ENCODE data around the gene SND1.

SND1 gene

DNA sequence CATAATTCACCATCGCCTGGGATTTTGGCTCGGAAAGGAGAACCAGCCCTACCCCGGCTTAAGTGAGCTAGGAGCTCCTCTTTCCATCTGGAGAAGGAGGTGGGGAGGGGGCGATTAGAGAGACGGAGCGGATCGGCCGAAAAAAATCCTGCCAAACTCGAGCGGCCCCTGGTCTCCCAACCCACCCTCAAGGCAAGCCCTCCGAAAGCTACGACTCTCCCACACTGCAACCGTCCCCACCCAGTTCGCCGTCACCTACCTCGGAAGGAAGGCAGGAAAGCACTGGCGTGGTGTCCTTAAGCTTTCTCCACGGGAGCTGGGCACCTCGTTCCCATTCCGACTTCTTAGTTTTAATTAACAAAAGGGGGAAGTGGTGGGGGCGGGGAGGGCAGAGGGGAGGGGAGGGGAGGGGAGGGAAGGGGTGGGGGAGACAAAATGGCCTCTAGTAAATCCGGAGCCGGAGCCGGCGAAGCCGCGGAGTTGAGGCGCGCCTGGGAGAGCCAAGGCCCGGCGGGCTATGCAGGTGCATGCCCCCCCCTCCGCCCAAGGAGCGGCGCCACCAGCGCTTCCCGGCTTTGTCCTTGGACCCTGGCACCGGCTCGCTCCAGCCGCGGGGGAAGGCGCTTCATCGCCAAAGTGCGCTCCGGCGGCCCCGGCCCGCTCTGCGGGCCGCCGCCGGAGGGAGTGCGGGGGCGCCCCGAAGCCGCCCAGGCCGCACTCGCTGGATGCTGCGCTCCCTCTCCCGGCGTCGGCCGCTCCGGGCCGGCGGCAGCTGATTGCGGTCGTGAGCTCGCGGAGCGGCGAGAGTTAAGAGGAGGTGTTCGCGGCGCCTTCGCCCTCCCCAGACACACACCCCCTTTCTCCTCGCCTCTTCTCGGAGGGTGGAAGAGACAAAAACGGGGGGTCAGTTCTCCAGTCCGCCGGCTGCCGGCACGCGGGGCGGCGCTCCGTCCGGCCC, 378.9 kb downstream of the SND1 start, which contains the start of gene LRRC4:
TSS of gene LRRC4 (minus strand) at position 784 of the 958 bp plus-strand sequence. CDS start 797 bp downstream, outside the sequence.
- DNase-seq = peak; percentile 47

DNA sequence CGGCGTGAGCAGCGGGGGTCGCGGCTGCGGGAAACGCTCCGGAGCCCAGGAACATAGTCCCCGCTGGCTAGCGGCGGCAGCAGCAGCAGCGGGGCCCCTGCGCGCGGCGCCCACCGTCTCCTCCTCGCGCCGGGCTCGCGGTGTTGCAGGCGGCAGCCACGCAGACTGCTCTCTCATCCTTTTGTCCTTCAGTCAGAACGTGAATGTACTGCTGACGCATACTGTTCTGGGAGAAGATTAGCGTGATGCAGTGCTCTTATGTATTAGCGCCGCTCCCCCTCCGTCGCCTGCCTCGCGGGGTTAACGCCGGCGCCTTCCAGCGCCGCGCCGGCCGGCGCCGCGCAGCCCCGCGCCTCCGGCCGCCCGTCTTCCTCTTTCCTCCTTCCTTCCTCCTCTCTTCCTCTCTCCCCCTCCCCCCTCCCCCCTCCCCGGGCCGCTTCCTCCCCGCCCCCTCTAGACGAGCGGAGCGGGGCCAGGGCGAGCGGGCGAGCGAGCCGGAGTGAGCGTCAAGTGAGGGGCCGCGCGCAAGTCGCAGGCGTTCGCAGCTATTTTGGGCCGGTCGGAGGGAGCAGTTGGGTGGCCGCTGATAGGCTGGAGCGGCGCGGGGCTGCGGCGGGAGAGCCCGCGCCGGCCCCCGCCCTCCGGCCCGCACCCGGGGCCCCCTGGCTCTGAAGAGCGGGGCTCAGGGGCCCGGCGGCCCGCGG, 380.1 kb downstream of the SND1 start:
- DNase-seq = peak; percentile 46

DNA sequence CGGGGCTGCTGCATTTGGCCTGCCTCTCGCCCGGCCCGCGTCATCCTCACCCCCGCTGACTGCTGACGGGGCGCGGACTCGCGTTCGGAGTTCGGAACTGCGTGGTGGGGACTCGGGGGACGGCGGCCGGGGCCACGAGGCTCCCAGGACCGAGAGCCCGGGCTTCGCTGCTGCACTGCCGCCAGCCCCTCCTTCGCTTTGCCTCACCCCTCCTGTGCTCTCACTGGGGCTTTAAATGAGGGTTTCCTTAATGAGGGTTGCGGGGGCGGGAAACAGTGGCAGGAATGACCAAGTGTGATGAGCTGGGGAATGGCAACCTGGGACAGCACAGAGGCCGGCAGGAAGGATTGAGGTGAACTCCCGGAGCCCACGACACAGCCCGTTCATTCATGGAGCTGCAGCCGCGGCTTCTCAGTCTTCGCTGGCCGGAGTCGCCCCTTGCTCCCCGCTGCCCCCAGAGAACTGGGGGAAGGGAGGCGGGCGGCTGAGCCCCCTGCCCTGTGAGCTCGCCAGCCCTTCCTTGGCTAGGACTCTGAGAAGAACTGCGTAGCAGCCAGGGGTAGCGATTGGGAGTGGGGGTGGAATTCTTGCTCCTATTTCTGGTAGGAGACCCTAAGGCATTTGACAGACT, 380.7 kb downstream of the SND1 start:
- no peak for DNase-seq

DNA sequence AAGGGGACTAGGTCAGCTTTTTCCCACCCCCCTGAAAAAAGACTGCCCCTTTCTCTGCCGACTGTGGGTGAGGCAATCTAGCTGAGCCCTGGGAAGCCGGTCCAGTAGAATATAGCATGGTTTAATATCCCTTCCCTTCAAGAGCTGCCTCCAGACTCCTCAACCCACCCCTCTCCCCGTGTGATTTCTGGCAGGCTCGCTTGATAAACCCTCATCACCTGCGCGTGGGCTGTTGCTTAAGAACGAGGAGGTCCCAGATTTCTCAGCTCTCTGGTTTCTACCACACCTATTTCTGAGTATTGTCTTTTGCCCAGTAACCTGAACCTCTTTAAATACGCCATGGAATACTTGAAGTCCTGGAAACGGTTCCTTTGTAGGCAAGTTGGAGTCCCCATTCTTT, 381.3 kb downstream of the SND1 start:
- no peak for DNase-seq

DNA sequence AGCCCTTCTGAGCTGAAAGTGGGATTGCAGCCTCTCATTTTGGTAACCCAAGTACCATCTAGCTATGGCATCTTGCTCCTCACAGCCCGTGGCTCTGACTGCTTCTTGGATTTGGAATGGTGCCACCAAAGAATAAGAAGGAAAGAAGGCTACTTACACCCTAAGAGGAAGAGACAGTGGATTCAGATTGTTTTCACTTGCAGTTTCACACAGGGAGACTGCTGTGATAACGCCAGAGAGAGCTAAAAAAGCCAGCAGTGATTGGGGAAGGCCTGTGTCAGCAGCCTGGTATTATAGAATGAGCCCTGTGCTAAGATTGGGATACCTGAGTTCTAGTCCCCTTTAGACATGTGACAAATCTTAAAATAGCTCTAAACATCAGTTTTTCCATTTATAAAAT, 382.8 kb downstream of the SND1 start:
- no peak for DNase-seq

- no peak for DNase-seq
Measured at GRCh38 chr7:128035712-128036111, 383.7 kb downstream of the SND1 start.

DNA sequence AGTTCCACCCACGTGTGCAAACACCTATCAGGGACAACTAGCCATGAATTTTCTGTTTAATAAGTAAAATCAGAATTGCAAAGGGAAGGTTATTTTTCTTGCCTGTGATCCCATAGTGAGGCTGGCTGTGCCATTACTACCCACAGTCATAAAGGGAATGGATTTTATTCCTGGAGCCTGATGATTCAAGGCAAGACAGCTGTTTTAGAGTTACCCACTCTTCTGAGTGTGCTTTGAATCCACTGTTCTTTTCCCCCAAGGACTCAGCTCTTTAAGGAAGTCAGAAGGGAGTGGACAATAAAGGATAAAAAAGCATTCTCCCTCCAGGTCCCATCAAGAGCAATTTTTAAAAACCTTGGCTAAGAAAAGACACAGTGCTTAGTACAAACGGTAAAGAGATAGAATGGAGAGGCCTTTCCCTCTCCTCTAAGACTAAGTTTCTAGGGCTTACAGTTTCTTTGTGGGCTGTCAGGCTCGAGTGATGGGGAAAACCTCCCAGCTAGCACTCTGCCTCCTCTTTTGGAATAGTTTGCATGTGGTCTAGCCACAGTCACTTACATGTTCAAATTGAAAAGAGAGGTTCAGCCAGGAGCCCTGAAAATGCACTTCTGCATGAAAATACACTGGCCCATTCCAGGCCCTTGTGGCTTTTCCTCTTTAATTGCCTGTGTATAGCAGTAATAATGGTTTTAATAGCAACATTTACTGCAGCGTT, 384.4 kb downstream of the SND1 start:
- DNase-seq = no peak

DNA sequence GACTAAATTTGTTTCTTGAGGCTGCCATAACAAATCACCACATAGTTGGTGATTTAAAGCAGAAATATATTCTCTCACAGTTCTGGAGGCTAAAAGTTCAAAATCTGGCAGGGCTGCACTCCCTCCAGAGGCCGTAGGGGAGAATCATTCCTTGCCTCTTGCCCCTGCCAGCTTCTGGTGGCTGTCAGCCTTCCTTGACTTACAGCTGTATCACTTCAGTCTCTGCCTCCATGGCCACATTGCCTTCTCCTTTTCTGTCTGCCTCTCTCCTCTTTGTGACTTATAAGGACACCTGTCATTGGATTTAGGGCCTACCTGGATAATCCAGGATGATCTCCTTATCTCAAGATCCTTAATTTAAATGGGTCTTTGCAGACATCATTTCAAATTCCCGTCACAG, 385.1 kb downstream of the SND1 start:
- no peak for DNase-seq

GRCh38 chr7:128037880-128038619, 386.1 kb downstream of the SND1 start:
- DNase-seq = no peak

DNA sequence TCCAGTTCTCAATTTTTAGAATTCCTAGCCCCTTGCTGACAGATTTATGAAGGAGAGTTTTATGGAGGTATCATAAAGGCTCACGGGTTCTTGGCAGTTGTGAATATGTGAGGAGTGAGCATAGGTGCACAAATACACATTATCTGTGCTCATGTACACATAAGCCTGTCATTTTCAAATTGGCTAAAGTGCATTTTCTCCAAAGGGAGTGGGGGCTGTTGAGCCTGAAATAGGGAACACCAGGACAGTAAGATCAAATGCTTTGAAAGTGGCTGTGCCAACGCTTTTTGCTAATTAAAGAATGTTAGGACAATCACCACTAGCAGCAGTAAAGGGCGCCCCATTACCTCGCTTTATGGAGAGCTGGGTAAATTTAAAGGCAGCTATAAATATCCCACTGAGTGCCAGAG, 387.6 kb downstream of the SND1 start:
- no peak for DNase-seq

DNA sequence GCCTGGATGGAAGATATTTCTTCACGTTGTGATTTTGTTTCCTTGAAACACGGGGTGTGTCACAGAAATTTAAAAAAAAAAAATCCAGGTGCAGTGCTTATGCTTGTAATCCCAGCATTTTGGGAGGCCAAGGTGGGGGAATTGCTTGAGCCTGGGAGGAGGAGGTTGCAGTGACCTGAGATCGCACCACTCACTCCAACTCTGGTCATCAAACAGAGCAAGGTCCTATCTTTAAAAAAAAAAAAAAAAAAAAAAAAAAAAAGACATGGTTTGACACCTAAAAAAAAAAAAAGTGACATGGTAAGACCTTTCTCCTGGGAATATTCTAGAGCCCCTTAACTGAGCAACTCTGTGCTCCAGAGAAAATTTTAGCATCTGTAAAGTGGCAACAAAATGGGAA, 388.2 kb downstream of the SND1 start:
- no peak for DNase-seq

DNA sequence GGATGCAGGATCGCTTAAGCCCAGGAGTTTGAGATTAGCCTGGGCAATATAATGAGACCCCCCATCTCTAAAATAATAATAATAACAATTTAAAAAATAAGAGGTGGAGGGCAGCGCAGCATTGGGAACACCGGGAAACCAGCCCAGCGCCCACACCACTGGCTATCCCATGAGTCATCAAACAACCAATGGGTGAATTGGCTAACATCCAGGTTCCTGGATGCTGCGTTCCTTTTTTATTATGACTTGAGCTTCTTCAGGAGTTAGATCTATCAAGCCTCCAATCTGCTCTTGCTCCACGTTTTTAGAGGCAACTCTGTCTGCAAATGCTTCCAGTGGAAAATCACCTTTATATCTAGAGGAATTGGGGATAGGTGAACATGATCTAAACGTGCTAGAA, 389.2 kb downstream of the SND1 start:
- DNase-seq = no peak

DNA sequence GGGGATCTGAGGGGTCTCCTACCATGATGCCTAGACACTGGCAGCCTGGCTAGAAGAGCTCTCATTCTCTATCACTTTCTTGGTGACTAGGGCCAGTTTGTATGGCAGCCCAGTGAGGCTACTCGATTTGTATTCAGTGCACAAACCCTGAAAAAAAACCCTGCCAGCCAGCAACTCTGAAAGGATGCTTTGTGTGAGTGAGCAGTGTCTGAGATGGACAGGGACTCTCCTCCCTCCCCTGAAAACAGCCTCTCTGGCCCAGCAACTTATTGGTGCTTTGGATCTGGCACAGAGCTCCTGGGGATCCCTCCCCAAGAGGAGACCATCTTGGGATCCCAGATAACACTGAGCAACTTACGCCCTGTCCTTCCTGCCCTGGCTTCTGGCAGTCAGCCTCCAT, 390.0 kb downstream of the SND1 start:
- no peak for DNase-seq

DNA sequence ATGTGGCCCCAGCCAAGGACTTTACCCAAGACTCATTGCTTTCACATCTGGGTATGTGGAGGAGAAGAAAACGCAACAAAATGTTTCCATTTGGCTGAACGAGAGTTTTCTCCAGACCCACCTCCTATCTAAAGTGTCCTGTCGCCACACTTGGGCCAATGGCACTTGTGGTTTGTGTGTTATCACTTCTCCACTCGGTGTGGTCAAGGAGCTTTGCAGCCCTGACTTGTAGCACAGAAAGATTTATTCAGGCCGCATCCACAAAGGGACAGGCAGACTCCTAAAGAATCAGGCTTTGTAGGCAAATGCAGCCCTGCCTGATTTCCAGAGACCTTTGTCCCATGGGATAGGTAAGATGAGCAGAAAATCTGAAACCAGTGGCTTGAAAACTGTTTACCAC, 392.1 kb downstream of the SND1 start:
- DNase-seq = no peak

- DNase-seq = no peak
Measured at GRCh38 chr7:128045158-128045557, 393.2 kb downstream of the SND1 start.

DNA sequence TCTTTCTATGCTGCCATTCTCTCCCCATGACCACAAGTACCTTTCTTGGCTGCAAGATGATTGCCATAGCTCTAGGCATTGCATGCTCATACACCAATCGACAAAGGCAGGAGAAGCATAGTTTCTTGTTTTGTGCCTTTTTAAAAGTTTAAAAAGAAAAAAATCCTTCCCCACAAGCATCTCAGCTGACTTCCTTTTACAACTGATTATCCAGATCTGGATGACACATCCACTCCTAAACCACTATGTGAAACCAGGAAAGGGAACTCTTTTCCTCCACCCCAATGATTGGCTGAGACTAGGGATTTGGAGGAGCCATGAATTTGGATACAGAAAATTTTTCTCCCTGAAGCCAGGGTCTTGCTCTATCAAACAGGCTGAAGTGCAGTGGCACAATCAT, 393.8 kb downstream of the SND1 start:
- no peak for DNase-seq

GRCh38 chr7:128052404-128052803, 400.4 kb downstream of the SND1 start:
- no peak for DNase-seq

DNA sequence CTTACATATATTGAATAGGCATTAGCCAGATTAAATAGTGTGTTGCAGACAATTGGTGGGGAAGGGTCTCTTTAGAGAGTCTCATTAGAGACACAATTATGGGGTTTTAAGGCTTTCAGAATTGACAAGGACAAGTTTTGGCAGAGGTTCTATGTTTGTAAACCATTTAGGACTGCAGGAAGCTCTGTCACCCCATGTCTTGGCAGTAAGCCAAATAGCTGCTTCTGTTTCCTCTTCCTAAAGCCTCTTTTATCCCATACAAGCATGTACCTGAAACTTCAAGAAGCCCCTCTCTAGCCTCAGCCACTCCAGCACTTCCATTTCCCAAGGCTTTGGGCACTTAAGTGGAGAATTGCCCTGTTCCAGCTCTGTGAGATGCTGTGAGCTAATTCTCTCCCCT, 401.0 kb downstream of the SND1 start:
- DNase-seq = peak; percentile 87

GRCh38 chr7:128053991-128054390, 402.0 kb downstream of the SND1 start:
- DNase-seq = no peak

DNA sequence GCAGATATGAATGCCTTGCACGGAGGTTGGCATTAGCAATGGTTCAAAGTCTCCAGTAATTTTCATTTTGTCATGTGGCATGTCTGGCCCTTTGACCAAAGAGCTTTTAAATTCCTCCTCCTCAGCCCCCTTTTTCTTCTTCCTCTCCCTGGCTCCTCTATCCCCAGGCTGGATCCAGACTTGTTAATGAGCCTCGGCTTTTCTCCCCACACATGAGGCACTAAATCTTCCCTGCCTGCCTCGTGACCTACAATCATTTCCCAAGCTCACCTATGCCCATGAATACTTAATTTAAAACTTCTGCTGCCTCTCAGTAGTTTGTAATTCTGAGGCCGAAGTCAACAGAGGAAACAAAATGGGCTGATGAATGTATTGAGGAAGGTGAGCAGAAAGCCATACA, 402.5 kb downstream of the SND1 start:
- no peak for DNase-seq

DNA sequence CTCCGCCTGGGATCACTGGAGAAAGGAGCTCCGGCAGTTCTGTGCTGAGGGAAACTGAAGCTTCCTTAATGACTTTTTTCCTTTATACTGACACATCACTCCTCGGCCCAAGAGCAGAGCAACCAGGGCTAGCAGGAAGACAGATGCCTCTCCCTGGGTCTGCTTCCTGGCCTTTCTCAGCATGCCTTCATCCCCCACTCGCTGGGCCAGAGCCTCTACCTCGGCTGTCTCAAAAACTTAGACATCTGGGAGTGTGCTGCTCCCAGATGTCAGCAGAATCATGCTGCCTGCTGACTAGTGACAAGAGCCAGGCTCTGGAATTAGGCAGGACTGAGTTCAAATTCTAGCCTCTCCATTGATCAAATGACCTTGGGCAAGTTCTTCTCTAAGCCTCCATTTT, 403.6 kb downstream of the SND1 start:
- DNase-seq = no peak

GRCh38 chr7:128056901-128057300, 404.9 kb downstream of the SND1 start:
- no peak for DNase-seq

Data from NCI-H2029 (cell line).